Activated CD4-positive, alpha-beta T cell treated with anti-CD3 and anti-CD28 coated beads, Interleukin-2, Interleukin-4, amounts not matched to agents 100 ng/mL and 50 ng/mL, durations not matched to agents 16 hours and 8 hours (primary cell): Measurements from ENCODE around the gene MB.
A peak's percentile ranks its signal among the peaks of the same experiment; 100 is the strongest.
"Not testable (repeated sequence)": the region's sequence is repeated elsewhere in the genome, so short reads cannot be mapped to it uniquely, and the experiment has no call there.

Experiments used
- DNase-seq: peaks from one replicate; pipeline ENCODE4 v3.0.0-alpha.2; 2020; ENCODE audit warnings: low spot score

The MB gene

DNA sequence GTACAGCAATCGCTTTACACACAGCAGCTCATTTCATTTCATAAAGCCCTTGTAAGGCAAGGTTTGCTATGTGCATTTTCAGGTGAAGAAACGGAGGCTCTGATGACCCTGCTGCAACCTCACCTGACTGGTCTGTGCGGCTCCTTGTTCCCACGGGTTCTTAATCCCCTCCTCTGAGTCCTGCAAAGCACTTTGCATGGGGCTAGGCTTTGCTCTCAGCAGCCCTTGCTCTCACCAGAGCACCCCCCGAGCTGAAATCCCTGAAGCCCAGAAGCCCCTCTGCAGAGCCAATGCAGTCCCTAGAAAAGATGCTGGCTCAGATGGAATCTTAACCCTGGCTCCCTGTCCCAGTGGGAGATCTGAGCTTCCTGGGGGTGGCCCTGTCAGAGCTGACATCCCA is 20.1 kb upstream of the MB start:
- DNase-seq, result no peak

GRCh38 chr22:35634943-35635540 is 17.9 kb upstream of the MB start:
- DNase-seq, result no peak

- DNase-seq, result no peak
These were observed 16.9 kb upstream of the MB start for GRCh38 chr22:35634015-35634414.

GRCh38 chr22:35633520-35633919 is 16.4 kb upstream of the MB start:
- no peak for DNase-seq

GRCh38 chr22:35632935-35633334 is 15.8 kb upstream of the MB start:
- no peak for DNase-seq

GRCh38 chr22:35631597-35631996 is 14.5 kb upstream of the MB start:
- no peak for DNase-seq

- no peak for DNase-seq
These were observed 13.8 kb upstream of the MB start for GRCh38 chr22:35630891-35631290.

GRCh38 chr22:35630387-35630793 is 13.3 kb upstream of the MB start:
- no peak for DNase-seq

DNA sequence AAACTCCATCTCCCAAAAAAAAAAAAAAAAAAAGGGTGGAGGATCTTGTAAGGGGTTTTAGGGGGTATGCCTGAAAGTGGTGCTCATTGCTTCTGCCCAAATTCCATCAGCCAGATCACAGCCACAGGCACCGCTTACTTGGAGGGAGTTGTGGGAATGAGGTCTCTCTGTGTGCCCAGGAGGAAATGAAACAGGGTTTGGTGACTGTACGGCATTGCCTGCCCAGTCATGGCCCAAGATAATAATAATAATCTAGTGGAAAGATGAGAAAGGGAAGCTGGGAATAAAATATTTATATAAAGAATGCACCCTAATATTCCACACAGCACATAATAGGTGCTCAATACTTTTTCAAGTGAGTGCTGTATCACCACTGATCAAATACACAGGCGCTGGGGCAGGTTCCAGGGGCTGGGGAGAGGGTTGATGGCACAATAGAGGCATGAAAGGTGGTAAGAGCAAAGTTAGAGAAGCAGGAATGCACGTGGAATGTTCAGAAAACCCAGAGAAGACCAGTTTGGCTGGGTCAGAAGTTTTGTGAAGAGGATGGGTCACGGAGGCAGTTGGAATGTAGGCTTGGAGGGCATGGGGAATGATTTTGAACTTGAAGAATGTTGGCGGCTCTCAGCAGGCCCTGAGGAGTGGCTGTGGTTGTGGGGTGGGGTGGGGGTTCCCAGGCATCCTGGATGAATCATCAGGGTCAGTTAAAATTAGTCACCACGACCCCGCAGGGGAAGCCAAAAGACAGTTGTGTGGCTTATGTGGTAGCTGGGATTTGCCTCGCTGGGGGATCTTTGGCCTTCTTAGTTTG is 12.5 kb upstream of the MB start:
- DNase-seq, result peak; percentile 90

DNA sequence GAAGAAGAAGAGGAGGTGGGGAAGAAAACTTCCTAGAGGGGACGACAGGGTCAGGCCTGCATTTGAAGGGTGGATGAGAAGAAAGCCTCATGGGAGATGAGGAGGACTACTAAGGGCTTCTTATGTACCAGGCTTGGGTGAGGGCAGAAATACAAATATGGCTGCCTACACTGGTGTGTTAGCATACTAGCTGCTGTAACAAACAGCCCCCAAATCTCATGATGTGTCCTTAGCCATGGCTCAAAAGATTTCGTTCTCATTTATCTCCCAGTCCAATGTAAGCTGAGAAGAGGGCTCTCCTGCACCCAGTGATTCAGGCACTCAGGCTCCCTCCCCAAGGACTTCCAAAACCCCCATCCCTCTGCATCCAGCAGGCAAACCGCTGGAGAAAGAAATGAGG is 11.6 kb upstream of the MB start:
- no peak for DNase-seq

DNA sequence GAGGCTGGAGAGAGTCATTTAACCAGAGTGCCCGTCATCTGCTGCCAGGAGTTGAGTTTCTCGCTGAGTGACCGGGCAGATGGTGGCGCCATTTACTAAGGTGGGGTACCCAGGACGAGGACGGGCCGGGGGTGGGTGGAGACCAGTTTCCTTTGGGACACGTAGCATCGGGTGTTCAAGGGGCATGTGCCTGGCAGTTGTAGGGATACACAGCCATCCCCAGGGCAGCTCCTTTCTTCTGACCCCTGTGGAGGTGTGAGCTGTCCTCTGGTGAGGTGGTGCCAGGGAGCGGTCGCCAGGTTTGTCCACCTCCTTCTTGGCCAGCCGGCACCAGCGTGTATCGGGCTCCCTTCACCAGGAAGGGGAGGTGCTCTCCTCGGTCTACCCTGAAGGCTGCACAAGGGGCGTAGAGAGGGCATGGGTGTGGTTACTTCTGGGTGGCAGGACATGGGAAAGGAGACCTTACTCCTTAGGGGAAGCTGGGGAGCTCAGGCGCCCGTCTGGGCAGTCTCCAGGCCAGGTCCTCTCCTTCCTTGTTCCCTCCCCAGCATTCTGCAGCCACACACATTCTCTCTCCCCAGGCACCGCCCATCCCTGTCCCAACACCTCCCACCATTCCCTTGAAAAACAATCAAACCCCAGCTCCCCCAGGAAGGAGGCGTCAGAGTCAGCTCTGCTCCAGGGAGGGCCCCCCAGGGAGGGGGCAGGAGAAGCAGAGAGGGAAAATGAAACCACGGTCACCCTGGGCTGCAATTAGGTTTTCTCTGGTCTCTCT is 10.3 kb upstream of the MB start:
- peak; percentile 64 for DNase-seq

GRCh38 chr22:35625763-35626432 is 8.8 kb upstream of the MB start:
- DNase-seq, result no peak

- DNase-seq, result no peak
These were observed 7.4 kb upstream of the MB start for GRCh38 chr22:35624547-35624946.

DNA sequence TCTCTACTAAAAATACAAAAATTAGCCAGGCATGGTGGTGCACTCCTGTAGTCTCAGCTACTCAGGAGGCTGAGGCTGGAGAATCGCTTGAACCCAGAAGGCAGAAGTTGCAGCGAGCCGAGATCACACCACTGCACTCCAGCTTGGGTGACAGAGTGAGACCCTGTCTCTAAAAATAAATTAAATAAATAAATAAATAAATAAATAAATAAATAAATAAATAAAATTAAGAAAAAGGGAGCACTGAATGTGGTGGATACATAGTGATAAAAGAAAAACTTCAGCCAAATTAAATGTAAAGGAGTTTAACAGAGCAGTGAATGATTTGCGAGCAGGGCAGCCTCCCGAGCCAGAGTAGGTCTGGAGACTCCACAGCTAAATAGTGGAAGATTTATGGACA is 6.8 kb upstream of the MB start:
- DNase-seq, result not testable (repeated sequence)

DNA sequence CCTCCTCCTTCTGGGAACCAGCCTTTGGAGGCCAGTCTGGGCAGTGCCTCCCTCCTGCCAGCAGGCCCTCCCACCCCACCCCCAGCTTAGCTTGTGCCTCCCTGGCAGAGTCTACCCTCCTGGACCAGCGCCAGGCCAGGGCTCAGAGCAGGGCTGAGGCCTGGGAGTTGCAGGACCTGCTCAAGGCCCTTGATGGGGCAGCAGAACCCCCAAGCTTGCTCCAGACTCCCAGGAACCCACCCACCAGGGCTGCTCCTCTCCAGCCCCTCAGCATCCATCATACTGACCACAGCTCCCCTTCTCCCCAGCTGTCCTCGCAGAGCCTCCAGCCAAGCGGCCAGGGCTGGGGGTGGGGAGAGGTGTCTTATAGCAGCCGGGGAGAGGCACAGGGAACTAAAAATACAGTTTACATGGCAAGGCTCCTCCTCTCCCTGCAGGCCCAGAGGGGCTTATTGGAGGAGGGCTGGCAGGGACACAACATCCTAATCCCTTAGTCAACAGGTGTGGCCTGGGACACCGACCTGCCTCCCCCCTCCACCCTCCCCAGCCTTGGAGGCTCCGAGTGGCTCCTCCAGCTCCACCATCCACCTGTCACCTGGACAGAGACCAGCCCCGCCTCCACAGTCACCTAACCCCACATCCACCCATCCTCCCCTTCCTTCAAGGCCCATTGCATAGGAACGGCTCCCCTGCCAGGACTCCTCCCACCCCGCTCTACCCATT is 5.2 kb upstream of the MB start:
- DNase-seq, result no peak

DNA sequence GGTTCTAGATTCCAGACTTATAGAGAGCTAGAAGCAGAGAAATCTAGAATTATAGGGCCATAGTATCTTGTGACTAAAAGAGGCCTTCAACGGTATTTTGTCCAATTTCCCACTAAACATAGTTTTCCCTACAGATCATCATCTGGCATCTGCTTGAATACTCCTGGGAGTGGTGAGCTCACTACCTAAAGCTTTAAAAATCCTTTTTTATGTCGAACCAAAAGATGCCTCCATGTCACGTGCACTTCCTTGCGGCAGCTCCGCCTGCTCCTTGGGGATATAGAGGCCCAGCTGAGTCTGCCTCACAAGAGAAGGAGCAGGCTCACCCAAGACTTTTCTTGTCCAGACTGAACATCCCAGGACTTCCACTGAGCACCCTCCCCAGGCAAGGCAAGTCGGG is 4.3 kb upstream of the MB start:
- DNase-seq, result no peak

- no peak for DNase-seq
These were observed 3.6 kb upstream of the MB start for GRCh38 chr22:35620624-35621251.

GRCh38 chr22:35619336-35620094 is 2.4 kb upstream of the MB start:
- no peak for DNase-seq

GRCh38 chr22:35618427-35619223 is 1.5 kb upstream of the MB start:
- no peak for DNase-seq

- DNase-seq, result no peak
These were observed 1.1 kb downstream of the MB start for GRCh38 chr22:35616043-35616442.
